Body of pancreas (tissue), 4 donors: Measurements from ENCODE around the gene HMCN2.

Source experiments
- CTCF ChIP-seq, 7 experiments: fragments of 450-650 bp in 4 of 7; fragments of 200-600 bp in 3 of 7; sonication (generic) in 3 of 7; IDR thresholded peaks; one replicate each; pipeline ENCODE4 v1.5.1; 2016 to 2019; ENCODE audit warnings: antibody characterized with exemption in 7 of 7
- POLR2A ChIP-seq, 3 donors: fragments of 450-650 bp; IDR thresholded peaks; one replicate each; pipeline ENCODE4 v1.6.1; 2016; ENCODE audit warnings: antibody characterized with exemption in 3 of 3, mild to moderate bottlenecking in 2 of 3

- TF ChIP-seq CTCF (IDR thresholded peaks at IDR 0.05), result no peak
- no peak for TF ChIP-seq POLR2A (IDR thresholded peaks at IDR 0.05)
These were observed 134.2 kb downstream of the HMCN2 start for GRCh38 chr9:130399768-130400167.
